VCaP (cell line): ENCODE measurements around the gene NLE1.
"Not testable (repeated sequence)": the region's sequence is repeated elsewhere in the genome, so short reads cannot be mapped to it uniquely, and the experiment has no call there.

Experiments
- H3K27ac ChIP-seq: fragments of 450-650 bp; 2 replicates; pipeline ENCODE4 v1.5.1; 2017
- CTCF ChIP-seq: fragments of 450-650 bp; conservative IDR thresholded peaks from 2 replicates; pipeline ENCODE4 v1.5.1; 2017; ENCODE audit warnings: mild to moderate bottlenecking, moderate library complexity

The NLE1 gene

GRCh38 chr17:35183332-35183731, 41.2 kb upstream of the NLE1 start:
- H3K27ac ChIP-seq: no peak overlapping the region
- no peak for TF ChIP-seq CTCF

- H3K27ac ChIP-seq: not testable (repeated sequence)
Measured at GRCh38 chr17:35179379-35179778, 37.3 kb upstream of the NLE1 start.

GRCh38 chr17:35176897-35177296, 34.8 kb upstream of the NLE1 start:
- no peak for TF ChIP-seq CTCF

GRCh38 chr17:35175638-35176415, 33.7 kb upstream of the NLE1 start:
- TF ChIP-seq CTCF: no peak
- H3K27ac ChIP-seq: no peak overlapping the region

More at GRCh38 chr17:35176897-35177296, 34.8 kb upstream of the NLE1 start:
- H3K27ac ChIP-seq: no peak overlapping the region

GRCh38 chr17:35174835-35175334, 32.8 kb upstream of the NLE1 start:
- no peak for TF ChIP-seq CTCF
- H3K27ac ChIP-seq: no peak overlapping the region

- H3K27ac ChIP-seq: not testable (repeated sequence)
Measured at GRCh38 chr17:35172321-35172720, 30.2 kb upstream of the NLE1 start.

- peak overlapping the region; percentile 20; the same call in 1 of the 2 replicates for H3K27ac ChIP-seq
- no peak; the same call in 1 of the 2 replicates for TF ChIP-seq CTCF
Measured at GRCh38 chr17:35171834-35172233, 29.7 kb upstream of the NLE1 start.

- TF ChIP-seq CTCF: peak; percentile 74
- peak overlapping the region; percentile 20; the same call in 1 of the 2 replicates for H3K27ac ChIP-seq
Measured at GRCh38 chr17:35170968-35171771, 29.1 kb upstream of the NLE1 start.
